Liver (tissue), 9 donors: Measurements from ENCODE around the gene SCD5. TPM values are rescaled to one million over a fixed set of nuclear protein-coding genes. Genes with fewer than 3 reads are reported as not detected.

Experiments used
- DNase-seq: peaks from one replicate; pipeline ENCODE4 v3.0.0-alpha.2; 2017; ENCODE audit warnings: low spot score
- H3K27ac ChIP-seq, 2 donors: one replicate each; pipeline ENCODE4 v1.7.0; 2013; ENCODE audit warnings: inconsistent platforms in 2 of 2, low read length in 2 of 2, control low read depth in 1 of 2, low read depth in 1 of 2, mild to moderate bottlenecking in 1 of 2
- H3K27me3 ChIP-seq, 4 donors: one replicate each; pipeline versions ENCODE4 v1.6.1 to v1.7.0; 2013; ENCODE audit warnings: low read length in 3 of 4, inconsistent platforms in 1 of 4, mild to moderate bottlenecking in 1 of 4, moderate library complexity in 1 of 4; ENCODE audit not compliant: control insufficient read depth in 4 of 4, insufficient read depth in 4 of 4
- H3K36me3 ChIP-seq, 4 donors: one replicate each; pipeline versions ENCODE4 v1.6.1 to v1.7.0; 2013; ENCODE audit warnings: low read length in 3 of 4, mild to moderate bottlenecking in 3 of 4, low read depth in 1 of 4, moderate library complexity in 1 of 4; ENCODE audit not compliant: control insufficient read depth in 4 of 4, insufficient read depth in 3 of 4
- H3K4me1 ChIP-seq, 4 donors: one replicate each; pipeline versions ENCODE4 v1.6.1 to v1.7.0; 2013; ENCODE audit warnings: low read length in 3 of 4, mild to moderate bottlenecking in 3 of 4, moderate library complexity in 1 of 4; ENCODE audit not compliant: control insufficient read depth in 4 of 4, insufficient read depth in 4 of 4
- H3K4me3 ChIP-seq, 3 donors: one replicate each; pipeline versions ENCODE4 v1.6.1 to v1.7.0; 2013; ENCODE audit warnings: low read length in 3 of 3, control low read depth in 1 of 3, low read depth in 1 of 3, mild to moderate bottlenecking in 1 of 3
- H3K9ac ChIP-seq, 2 donors: one replicate each; pipeline ENCODE4 v1.7.0; 2013; ENCODE audit warnings: low read length in 2 of 2, mild to moderate bottlenecking in 2 of 2, moderate library complexity in 2 of 2, control low read depth in 1 of 2, low read depth in 1 of 2
- H3K9me3 ChIP-seq, 4 donors: one replicate each; pipeline versions ENCODE4 v1.6.1 to v1.7.0; 2013; ENCODE audit warnings: low read length in 3 of 4; ENCODE audit not compliant: control insufficient read depth in 4 of 4
- ATF3 ChIP-seq: IDR thresholded peaks from 2 replicates; pipeline ENCODE4 v1.6.1; 2016; ENCODE audit warnings: antibody characterized with exemption
- CTCF ChIP-seq: fragments of 150-350 bp; IDR thresholded peaks from 2 replicates; pipeline ENCODE4 v1.5.1; 2017; ENCODE audit warnings: improper control_type of control experiment, low read depth, low read length; ENCODE audit not compliant: missing input control
- FOXA2 ChIP-seq: IDR thresholded peaks from 2 replicates; pipeline ENCODE4 v1.6.1; 2016; ENCODE audit warnings: antibody characterized with exemption
- HNF4A ChIP-seq, 2 donors: conservative IDR thresholded peaks; 2 replicates each; pipeline ENCODE4 v1.6.1; 2016; ENCODE audit warnings: antibody characterized with exemption in 2 of 2, mild to moderate bottlenecking in 2 of 2
- HNF4G ChIP-seq: IDR thresholded peaks from 2 replicates; pipeline ENCODE4 v1.6.1; 2016; ENCODE audit warnings: antibody characterized with exemption
- MAX ChIP-seq: IDR thresholded peaks from 2 replicates; pipeline ENCODE4 v1.6.1; 2016; ENCODE audit warnings: antibody characterized with exemption
- NR2F2 ChIP-seq: IDR thresholded peaks from 2 replicates; pipeline ENCODE4 v1.6.1; 2016; ENCODE audit warnings: antibody characterized with exemption
- RAD21 ChIP-seq, 2 donors: IDR thresholded peaks; 2 replicates each; pipeline ENCODE4 v1.6.1; 2016; ENCODE audit warnings: antibody characterized with exemption in 2 of 2, mild to moderate bottlenecking in 2 of 2
- REST ChIP-seq: IDR thresholded peaks from 2 replicates; pipeline ENCODE4 v1.6.1; 2016; ENCODE audit warnings: antibody characterized with exemption, mild to moderate bottlenecking
- RXRA ChIP-seq, 2 donors: IDR thresholded peaks; 2 replicates each; pipeline ENCODE4 v1.6.1; 2017 to 2018; ENCODE audit warnings: antibody characterized with exemption in 2 of 2, mild to moderate bottlenecking in 1 of 2
- SP1 ChIP-seq: IDR thresholded peaks from 2 replicates; pipeline ENCODE4 v1.6.1; 2018; ENCODE audit warnings: antibody characterized with exemption, mild to moderate bottlenecking
- TAF1 ChIP-seq: conservative IDR thresholded peaks from 2 replicates; pipeline ENCODE4 v1.6.1; 2016; ENCODE audit warnings: antibody characterized with exemption, mild to moderate bottlenecking
- YY1 ChIP-seq: IDR thresholded peaks from 2 replicates; pipeline ENCODE4 v1.6.1; 2016; ENCODE audit warnings: antibody characterized with exemption, mild to moderate bottlenecking
- WGBS: extraction: QIAGEN DNeasy Blood & Tissue Kit; methylation state at CpG from one replicate; pipeline ENCODE4 v1.1.7; 2013; 5-methylcytosine and 5-hydroxymethylcytosine counted together
- polyA plus RNA-seq, 2 donors: library from polyadenylated mRNA; stranded (reverse) in 1 of 2; unstranded in 1 of 2; fragments of 200-250 nt in 1 of 2; fragments of >200 nt in 1 of 2; fragmentation: Nextera tagmentation in 1 of 2; extraction: Ambion mirVana in 1 of 2; gene quantifications; one replicate each; pipeline versions ENCODE4 v1.2.1 to v1.2.3, GENCODE V29; 2013 to 2015
- total RNA-seq, 2 donors: library from RNA; depleted of rRNA; stranded (reverse); fragments of >200 nt; gene quantifications; one replicate each; pipeline ENCODE4 v1.2.3, GENCODE V29; 2014
- donor health status: healthy.
- donor health status: healthy.
- donor health status: healthy.
- donor health status: healthy.
- donor health status: healthy.

SCD5 gene
- total and polyA plus RNA-seq, 4 donors = 0.14 to 1.9 (median 0.57) TPM

GRCh38 chr4:82803746-82804145, 5.2 kb upstream of the SCD5 start:
- no peak for DNase-seq
- no peaks in the 10 kb centered on the region for H3K36me3 ChIP-seq
- H3K9me3 ChIP-seq = no peaks in the 10 kb centered on the region
- no peak overlapping the region for H3K4me3 ChIP-seq
- no peak overlapping the region for H3K27ac ChIP-seq
- H3K27me3 ChIP-seq = peaks cover 0 to 2% (median under 1%) of the 10 kb centered on the region in 4 donors
- TF ChIP-seq TAF1 (no peak), RXRA (IDR thresholded peaks at IDR 0.05) (no peak), HNF4G (no peak), NR2F2 (no peak), CTCF (no peak), ATF3 (no peak), MAX (no peak)
- WGBS = 97% methylated on average over 4 of the region's 4 CpGs
- H3K4me1 ChIP-seq = peaks cover 2 to 7% (median 6%) of the 10 kb centered on the region in 4 donors
- H3K9ac ChIP-seq = no peak overlapping the region

- no peak overlapping the region for H3K9ac ChIP-seq
- 75% methylated on average over 2 of the region's 2 CpGs for WGBS
- no peak for DNase-seq
- peaks cover 10 to 15% (median 13%) of the 10 kb centered on the region in 4 donors for H3K4me1 ChIP-seq
- H3K4me3 ChIP-seq = no peak overlapping the region
- H3K36me3 ChIP-seq = peaks cover 0 to 1% (median 0%) of the 10 kb centered on the region in 4 donors
- TF ChIP-seq SP1 (no peak), RAD21 (IDR thresholded peaks at IDR 0.05) (no peak), CTCF (no peak), TAF1 (no peak), REST (no peak), HNF4A (conservative IDR thresholded peaks at IDR 0.05) (no peak), YY1 (no peak), FOXA2 (no peak)
- peaks cover 0 to 2% (median under 1%) of the 10 kb centered on the region in 4 donors for H3K27me3 ChIP-seq
- no peaks in the 10 kb centered on the region for H3K9me3 ChIP-seq
- H3K27ac ChIP-seq = no peak overlapping the region
Measured at GRCh38 chr4:82802911-82803310, 4.3 kb upstream of the SCD5 start.
